RWPE1 (cell line): ENCODE results near the gene HIVEP3.

Source experiments
- CTCF ChIA-PET: fragments of 350-600 bp; sonication (Branson Sonifier 250); formaldehyde crosslinking; extraction: SDS; loops from one replicate; lab custom pipeline; 2021; lab: Yijun Ruan, JAX
- POLR2A ChIA-PET: fragments of 400-600 bp; formaldehyde crosslinking; extraction: SDS; loops from one replicate; lab custom pipeline; 2020; ENCODE audit warnings: antibody characterized with exemption; ENCODE audit not compliant: low non-redundant PET; lab: Yijun Ruan, JAX
- DNase-seq: peaks from one replicate; pipeline ENCODE4 v3.0.0; 2012; ENCODE audit warnings: low spot score
- H3K27ac ChIP-seq: fragments of 450-650 bp; 2 replicates; pipeline ENCODE4 v1.5.1; 2017
- CTCF ChIP-seq: fragments of 450-650 bp; conservative IDR thresholded peaks from 2 replicates; pipeline ENCODE4 v1.5.1; 2017; ENCODE audit warnings: low read depth, mild to moderate bottlenecking

The HIVEP3 gene

GRCh38 chr1:41501581-41501980 is 417.1 kb downstream of the HIVEP3 start:
- TF ChIP-seq CTCF = no peak
- ChIA-PET CTCF (interaction anchor here (0.7 to 1.3 kb wide), 2 partner anchors 14 to 289 kb away, joined by 3 to 8 read pairs; no protein-coding TSS in a partner anchor), POLR2A (no interaction called here)
- H3K27ac ChIP-seq = peak overlapping the region; percentile 93
- DNase-seq = peak; percentile 90

GRCh38 chr1:41500781-41501518 is 417.8 kb downstream of the HIVEP3 start:
- DNase-seq = no peak
- H3K27ac ChIP-seq = peak overlapping the region; percentile 93
- no peak for TF ChIP-seq CTCF
- POLR2A ChIA-PET = no interaction called here
- CTCF ChIA-PET = interaction anchor here (1.3 kb wide), 1 partner anchor 14 kb away, joined by 8 read pairs; no protein-coding TSS in a partner anchor

GRCh38 chr1:41500378-41500777 is 418.3 kb downstream of the HIVEP3 start:
- peak overlapping the region; percentile 93 for H3K27ac ChIP-seq
- ChIA-PET CTCF (no interaction called here), POLR2A (no interaction called here)
- DNase-seq = peak; percentile 96
- no peak for TF ChIP-seq CTCF

- H3K27ac ChIP-seq = peak overlapping the region; percentile 93
- no peak for TF ChIP-seq CTCF
- CTCF ChIA-PET = interaction anchor here (0.6 to 2.1 kb wide), 2 partner anchors 16 to 1253 kb away, joined by 3 to 11 read pairs; no protein-coding TSS in a partner anchor
- POLR2A ChIA-PET = no interaction called here
- no peak for DNase-seq
Measured at GRCh38 chr1:41499591-41499990, 419.1 kb downstream of the HIVEP3 start.

- ChIA-PET POLR2A (no interaction called here), CTCF (interaction anchor here (0.6 to 2.1 kb wide), 2 partner anchors 17 to 730 kb away, joined by 6 to 11 read pairs; no protein-coding TSS in a partner anchor)
- H3K27ac ChIP-seq = peak overlapping the region; percentile 93
- no peak for TF ChIP-seq CTCF
- peak; percentile 65 for DNase-seq
Measured at GRCh38 chr1:41498804-41499203, 419.9 kb downstream of the HIVEP3 start.

- TF ChIP-seq CTCF = no peak
- no peak for DNase-seq
- POLR2A ChIA-PET = no interaction called here
- CTCF ChIA-PET = interaction anchor here (0.6 to 2.1 kb wide), 2 partner anchors 17 to 731 kb away, joined by 6 to 11 read pairs; no protein-coding TSS in a partner anchor
- H3K27ac ChIP-seq = peak overlapping the region; percentile 93
Measured at GRCh38 chr1:41498391-41498790, 420.3 kb downstream of the HIVEP3 start.
